ENCODE data around the gene SAMHD1. TPM values are rescaled to one million over a fixed set of nuclear protein-coding genes. Genes with fewer than 3 reads are reported as not detected.
"Not testable (repeated sequence)": the region's sequence is repeated elsewhere in the genome, so short reads cannot be mapped to it uniquely, and the experiment has no call there.

SAMHD1 gene
- 300 and 310 TPM in 2 replicates for total RNA-seq

DNA sequence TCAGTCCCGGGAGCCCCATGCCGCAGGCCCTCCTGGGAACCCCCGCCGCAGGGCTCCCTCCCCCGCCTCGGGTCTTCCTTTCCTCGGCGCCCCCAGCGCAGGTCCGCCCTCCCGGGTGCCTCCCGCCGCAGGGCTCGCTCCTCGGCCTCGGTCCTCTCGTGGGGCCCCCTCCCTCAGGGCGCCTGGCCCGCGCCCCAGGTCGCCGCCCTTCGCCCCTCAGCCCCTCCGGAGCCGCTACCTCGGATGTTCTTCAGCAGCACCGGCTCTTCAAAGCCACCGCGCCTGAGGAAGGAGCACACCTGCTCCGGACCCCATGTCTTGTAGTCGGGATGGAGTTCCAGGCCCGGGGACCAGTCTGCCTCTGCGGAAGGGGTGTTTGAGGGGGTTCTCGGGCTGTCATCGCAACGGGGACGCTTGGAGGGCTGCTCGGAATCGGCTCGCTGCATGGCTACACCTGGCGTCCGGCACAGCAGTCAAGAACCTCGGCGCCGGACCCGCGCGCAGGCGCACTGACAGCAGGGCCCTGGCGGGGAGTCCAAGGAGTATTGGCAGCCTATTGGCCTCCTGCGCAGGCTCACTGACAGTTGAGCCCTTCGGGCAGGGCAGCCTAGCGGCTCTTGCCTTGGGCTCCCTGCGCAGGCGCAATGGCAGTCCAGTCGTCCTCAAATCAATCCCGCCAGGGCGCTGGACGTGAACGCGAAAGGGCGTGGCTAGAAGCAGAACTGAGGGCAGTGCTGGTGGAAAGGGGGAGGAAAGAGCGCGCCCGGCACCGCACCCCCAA, at the start of gene SAMHD1:
SAMHD1 (minus strand) TSS at position 511 of the 781 bp plus-strand sequence; CDS start at position 446, 65 bp downstream.
- intact Hi-C loops (cut with micrococcal nuclease): loop anchor here (1.0 to 5.0 kb wide), 6 partner anchors 18 to 227 kb away; partner anchors contain the start of genes DSN1, MROH8, RBL1 and RPN2

DNA sequence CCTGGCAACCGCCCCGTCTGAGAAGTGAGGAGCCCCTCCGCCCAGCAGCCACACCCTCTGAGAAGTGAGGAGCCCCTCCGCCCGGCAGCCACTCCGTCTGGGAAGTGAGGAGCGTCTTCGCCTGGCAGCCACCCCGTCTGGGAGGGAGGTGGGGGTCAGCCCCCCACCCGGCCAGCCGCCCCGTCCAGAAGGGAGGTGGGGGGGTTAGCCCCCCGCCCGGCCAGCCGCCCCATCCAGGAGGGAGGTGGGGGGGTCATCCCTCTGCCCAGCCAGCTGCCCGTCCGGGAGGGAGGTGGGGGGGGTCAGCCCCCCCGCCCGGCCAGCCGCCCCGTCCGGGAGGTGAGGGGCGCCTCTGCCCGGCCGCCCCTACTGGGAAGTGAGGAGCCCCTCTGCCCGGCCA, 48.7 kb upstream of the SAMHD1 start:
- intact Hi-C loops (cut with micrococcal nuclease): not testable (repeated sequence)

DNA sequence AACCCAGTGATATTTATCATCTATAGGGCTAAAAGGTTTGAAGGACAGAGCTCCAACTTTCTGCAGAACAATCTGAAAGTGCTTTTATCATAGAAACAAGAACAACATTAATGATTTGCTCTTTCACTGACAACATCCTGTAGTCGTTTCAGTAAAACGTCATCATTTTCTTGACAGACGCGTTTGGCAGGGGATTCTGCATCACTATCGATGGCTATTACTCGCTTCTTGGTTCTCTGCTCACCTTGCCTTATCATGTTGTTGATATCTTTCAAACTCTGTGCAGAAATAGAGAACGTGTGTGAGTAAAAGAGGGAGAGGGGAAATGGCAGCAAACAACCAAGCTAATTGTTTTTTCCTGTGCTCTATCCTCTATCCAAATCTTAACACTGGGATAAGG, 47.1 kb upstream of the SAMHD1 start:
- intact Hi-C loops (cut with micrococcal nuclease): no loop called here

DNA sequence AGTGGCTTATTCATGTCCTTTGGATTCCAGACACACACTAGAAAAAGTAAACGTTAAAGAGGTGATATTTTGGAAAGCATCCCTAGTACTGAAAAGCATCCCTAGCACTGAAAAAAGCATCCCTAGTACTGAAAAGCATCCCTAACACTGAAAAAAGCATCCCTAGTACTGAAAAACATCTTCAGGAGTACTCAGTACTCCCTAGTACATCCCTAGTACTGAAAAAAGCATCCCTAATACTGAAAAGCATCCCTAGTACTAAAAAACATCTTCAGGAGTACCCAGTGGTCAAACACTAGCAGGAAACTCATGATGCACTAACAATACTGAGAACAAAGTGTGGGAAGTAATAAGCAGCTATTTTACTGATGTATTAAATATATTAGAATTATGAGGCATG, 45.6 kb upstream of the SAMHD1 start:
- intact Hi-C loops (cut with micrococcal nuclease): no loop called here

DNA sequence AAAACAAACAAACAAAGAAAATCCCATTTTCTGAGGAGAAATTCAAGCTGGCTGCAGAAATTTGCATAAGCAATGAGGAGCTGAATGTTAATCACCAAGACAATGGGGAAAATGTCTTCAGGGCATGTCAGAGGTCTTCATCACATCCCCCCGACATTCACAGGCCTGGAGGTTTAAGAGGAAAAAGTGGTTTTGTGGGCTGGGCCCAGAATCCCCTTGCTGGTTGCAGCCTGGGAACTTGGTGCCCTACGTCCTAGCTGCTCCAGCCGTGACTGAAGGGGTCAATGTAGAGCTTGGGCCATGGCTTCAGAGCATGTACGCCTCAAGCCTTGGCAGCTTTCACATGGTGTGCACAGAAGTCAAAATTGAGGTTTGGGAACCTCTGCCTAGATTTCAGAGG, 42.7 kb upstream of the SAMHD1 start:
- intact Hi-C loops (cut with micrococcal nuclease): not testable (repeated sequence)

DNA sequence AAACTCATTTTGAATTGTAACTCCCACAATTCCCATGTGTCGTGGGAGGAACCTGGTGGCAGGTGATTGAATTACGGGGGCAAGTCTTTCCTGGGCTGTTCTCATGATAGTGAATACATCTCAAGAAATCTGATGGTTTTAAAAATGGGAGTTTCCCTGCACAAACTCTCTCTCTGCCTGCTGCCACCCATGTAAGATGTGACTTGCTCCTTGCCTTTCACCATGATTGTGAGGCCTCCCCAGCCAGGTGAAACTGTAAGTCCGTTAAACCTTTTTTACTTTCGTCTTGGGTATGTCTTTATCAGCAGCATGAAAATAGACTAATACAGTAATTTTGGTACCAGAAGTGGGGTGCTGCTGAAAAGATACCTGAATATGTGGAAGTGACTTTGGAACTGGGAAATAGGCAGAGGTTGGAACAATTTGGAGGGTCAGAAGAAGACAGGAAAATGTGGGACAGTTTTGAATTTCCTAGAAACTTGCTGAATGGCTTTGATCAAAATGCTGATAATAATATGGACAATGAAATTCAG, 41.4 kb upstream of the SAMHD1 start:
- intact Hi-C loops (cut with micrococcal nuclease): no loop called here

DNA sequence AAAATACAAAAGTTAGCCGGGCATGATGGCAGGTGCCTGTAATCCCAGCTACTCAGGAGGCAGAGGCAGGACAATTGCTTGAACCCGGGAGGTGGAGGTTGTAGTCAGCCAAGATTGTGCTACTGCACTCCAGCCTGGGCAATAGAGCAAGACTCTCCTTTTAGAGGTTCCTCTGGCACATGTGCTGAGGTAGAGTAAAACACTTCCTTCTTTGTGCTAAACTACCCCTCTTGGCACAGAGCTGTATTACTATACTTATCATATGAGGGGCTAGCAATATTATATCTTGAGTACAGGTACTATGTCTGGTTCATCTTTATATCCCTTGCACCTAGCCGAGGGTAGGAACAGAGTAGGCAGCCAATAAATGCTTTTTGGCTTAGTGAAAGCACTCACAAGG, 40.2 kb upstream of the SAMHD1 start:
- intact Hi-C loops (cut with micrococcal nuclease): no loop called here

DNA sequence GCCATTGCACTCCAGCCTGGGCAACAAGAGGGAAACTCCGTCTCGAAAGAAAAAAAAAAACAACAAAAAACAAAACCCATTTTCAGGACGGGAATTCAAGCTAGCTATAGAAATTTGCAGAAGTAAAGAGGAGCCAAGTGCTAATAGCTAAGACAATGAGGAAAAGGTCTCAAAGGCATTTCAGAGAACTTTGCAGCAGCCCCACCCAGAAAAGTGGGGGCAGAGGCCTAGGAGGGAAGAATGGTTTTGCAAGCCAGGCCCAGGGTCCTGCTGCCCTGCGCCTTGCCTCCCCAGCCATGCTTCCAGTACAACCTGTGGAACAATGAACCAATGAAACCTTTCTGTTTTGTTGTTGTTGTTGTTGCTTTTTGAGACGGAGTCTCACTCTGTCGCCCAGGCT, 38.3 kb upstream of the SAMHD1 start:
- intact Hi-C loops (cut with micrococcal nuclease): no loop called here

DNA sequence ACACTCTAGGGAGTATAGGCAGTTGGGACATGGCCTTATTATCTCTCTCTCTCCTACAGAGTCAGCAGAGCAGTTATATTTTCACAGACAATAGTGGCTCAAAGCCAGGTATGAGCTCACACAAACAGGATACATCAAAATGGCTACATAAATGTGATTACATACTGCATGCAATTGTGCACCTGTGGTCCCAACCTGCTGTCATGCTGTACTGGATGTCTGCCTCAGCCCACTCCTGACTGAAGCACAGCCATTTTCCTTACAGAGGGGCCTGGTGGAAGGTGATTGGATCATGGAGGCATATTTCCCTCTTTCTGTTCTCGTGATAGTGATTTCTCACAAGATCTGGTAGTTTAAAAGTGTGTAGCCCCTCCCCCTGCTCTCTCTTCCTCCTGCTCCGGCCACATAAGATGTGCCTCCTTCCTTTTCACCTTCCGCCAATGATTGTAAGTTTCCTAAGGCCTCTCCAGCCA, 37.0 kb upstream of the SAMHD1 start:
- intact Hi-C loops (cut with micrococcal nuclease): no loop called here

DNA sequence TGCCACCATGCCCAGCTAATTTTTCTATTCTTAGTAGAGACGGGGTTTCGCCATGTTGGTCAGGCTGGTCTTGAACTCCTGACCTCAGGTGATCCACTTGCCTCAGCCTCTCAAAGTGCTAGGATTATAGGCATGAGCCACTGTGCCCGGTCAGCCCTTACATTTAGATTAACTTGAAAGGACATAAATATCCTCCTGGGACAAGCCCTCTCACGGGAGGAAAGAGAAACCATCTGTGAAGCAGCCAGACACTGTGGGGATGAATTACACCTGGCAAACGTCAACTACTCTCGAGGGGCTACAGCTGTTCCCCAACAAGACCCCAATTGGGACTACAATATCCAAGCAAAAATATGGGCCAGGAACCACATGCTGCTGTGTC, 32.7 kb upstream of the SAMHD1 start:
- intact Hi-C loops (cut with micrococcal nuclease): no loop called here

DNA sequence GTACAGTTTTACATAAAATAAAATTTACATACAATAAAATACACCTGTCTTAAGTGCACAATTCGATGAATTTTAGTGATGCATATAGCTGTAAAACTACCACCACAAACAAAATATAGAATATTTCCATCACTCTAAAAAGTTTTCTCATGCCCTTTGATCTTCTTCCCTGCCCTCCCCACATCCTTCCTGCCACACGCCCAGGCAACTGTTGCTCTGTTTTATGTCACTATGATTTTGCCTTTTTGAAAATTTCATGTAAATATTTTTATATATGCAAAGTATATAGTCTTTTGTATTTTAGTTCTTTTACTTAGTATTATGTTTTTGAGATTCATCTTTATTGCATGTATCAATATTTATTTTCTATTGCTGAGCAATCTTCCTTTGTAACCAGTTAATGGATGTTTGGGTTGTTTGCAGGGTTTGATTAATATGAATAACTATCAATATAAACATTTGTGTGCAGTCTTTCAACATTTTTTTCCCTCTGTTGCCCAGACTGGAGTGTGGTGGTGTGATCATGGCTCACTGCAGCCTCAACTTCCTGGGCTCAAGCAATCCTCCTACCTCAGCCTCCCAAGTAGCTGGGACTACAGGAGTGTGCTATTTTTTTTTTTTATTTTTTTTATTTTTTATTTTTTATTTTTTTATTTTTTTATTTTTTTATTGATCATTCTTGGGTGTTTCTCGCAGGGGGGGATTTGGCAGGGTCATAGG, 23.8 kb upstream of the SAMHD1 start:
- intact Hi-C loops (cut with micrococcal nuclease): loop anchor here (1.0 kb wide), 3 partner anchors 28 to 68 kb away; no protein-coding TSS in a partner anchor

DNA sequence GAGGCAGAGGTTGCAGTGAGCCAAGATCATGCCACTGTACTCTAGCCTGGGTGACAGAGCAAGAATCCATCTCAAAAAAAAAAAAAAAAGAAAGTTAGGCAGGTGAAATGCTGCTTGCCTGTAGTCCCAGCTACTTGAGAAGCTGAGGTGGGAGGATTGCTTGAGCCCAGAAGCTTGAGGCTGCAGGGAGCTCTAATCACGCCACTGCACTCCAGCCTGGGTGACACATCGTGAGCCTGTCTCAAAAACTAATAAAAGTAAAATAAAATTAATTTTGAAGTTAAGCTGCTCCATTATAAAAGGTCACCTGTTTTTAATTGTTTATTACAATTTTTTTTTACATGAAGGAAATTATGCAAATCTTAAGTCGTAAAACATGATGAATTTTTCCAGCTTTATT, 23.2 kb upstream of the SAMHD1 start:
- intact Hi-C loops (cut with micrococcal nuclease): loop anchor here (1.0 kb wide), 3 partner anchors 27 to 69 kb away; no protein-coding TSS in a partner anchor

DNA sequence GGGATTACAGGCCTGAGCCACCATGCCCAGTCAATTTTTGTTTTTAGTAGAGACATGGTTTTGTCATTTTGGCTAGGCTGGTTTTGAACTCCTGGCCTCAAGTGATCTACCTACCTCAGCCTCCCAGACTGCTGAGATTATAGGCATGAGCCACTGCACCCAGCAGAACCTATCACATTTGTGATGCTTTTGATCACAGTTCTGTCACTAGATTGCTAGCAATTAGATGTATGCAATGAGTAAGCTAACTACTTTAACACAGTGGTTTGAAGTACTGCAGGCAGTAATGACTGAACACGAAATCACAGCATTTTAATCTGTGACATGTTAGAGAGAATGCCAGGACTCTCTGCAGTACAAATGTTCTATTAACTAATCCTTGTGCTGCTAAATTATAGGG, 19.6 kb upstream of the SAMHD1 start:
- intact Hi-C loops (cut with micrococcal nuclease): no loop called here

DNA sequence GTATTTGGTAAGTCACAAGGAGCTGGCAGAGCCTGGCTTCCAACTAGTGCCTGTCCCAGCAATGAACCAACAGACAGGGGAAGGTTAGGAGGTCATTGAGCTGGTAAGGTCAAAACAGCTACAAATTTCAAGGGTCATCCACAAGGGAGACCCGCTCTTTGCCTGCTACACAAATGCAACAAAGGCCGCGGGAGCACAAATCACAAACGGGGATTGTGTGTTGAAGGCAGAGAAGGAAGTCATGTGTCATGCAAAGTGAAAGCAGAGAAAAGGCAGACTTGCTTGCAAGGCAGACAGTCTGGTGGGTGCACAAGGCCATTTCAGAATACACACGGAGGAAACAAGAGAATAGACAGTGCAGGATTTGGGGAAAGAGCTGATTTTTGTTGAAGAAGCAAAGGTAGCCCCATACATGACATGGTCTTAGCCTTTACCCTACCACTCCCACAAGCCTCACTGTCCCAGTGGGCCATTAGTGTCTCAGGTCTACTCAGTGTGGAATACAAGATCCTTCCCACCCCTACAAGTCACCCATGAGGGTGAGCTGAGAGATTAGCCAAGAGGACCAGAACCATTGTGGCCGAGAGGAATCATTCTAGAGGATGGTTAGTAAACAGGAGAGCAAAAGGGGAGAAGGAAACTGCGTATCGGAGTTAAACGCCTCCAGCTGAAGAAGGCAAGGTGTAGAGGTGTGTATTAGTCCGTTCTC, 18.1 kb upstream of the SAMHD1 start:
- intact Hi-C loops (cut with micrococcal nuclease): loop anchor here (1.0 to 5.0 kb wide), 2 partner anchors 18 to 38 kb away; partner anchors contain the start of gene SAMHD1

DNA sequence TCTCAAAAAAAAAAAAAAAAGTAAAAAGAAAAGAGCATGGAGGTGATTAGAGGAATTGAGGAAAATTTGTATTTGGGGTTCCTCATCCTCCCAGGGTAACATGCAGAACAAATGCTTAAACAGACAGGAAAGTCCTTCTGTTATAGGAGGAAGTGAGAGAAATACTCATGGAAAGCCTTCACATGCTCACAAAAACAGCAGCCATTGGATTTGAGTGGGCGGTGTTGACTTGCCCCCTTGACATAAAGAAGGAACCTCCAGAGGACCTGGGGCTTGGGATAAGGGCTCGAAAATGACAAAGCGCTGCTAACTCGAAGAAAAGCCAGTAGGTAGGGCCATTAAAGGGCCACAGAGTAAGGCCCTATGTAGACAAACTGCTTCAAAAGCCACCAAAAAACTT, 17.5 kb upstream of the SAMHD1 start:
- intact Hi-C loops (cut with micrococcal nuclease): loop anchor here (1.0 to 5.0 kb wide), 2 partner anchors 18 to 38 kb away; partner anchors contain the start of gene SAMHD1

DNA sequence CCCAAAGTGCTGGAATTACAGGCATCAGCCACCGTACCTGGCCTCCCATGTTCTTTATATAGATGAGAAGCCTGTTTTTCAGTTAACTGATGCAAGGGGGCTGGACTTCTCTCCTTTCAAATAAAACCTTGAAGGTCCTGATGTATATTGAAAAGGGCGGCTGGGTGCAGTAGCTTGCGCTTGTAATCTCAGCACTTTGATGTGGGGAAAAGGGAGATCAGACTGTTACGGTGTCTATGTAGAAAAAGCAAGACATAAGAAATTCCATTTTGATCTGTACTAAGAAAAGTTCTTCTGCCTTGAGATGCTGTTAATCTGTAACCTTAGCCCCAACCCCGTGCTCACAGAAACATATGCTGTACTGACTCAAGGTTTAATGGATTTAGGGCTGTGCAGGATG, 16.1 kb upstream of the SAMHD1 start:
- intact Hi-C loops (cut with micrococcal nuclease): loop anchor here (5.0 kb wide), 1 partner anchor 40 kb away; no protein-coding TSS in a partner anchor

DNA sequence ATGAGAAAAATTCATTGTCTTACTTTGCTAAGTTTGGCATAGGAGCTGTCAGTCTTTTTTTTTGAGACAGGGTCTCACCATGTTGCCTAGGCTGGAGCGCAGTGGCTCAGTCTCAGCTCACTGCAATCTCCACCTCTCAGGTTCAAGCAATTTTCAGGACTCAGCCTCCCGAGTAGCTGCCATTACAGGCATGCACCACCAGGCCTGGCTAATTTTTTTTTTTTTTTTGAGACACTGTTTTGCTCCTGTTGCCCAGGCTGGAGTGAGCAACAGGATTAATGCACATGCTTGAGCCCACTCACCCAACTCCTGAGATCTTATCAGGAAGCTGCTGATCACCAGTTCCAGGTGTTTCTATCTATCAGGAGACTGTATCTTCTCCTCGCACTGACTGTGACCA, 15.5 kb upstream of the SAMHD1 start:
- intact Hi-C loops (cut with micrococcal nuclease): loop anchor here (5.0 kb wide), 1 partner anchor 40 kb away; no protein-coding TSS in a partner anchor

DNA sequence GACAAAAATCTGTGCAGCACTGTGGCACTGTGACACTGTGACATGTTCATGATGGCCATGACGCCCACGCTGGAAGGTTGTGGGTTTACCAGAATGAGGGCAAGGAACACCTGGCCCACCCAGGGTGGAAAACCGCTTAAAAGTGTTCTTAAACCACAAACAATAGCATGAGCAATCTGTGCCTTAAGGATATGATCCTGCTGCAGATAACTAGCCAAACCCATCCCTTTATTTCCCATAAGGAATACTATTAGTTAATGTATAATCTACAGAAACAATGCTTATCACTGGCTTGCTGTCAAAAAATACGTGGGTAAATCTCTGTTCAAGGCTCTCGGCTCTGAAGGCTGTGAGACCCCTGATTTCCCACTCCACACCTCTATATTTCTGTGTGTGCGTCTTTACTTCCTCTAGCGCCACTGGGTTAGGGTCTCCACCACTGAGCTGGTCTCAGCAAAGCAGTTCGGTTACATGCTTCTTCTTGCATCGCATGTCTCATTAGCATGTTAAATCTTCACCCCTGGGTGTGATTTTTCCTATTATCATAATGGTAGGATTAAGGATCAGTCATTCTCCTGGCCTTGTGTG, 10.9 kb upstream of the SAMHD1 start:
- intact Hi-C loops (cut with micrococcal nuclease): not testable (repeated sequence)

DNA sequence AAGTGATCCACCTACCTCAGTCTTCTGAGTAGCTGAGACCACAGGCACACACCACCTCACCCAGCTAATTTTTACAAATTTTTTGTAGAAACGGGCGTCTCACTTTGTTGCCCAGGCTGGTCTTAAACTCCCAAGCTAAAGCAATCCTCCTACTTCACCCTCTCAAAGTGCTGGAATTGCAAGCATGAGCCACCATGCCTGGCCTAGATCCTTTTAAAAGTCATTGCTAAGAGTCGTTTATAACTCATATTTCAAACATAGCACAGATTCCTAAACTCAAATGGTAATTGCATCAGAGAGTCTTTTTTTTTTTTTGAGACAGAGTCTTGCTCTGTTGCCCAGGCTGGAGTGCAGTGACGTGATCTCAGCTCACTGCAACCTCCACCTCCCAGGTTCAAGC, 7.7 kb upstream of the SAMHD1 start:
- intact Hi-C loops (cut with micrococcal nuclease): no loop called here

DNA sequence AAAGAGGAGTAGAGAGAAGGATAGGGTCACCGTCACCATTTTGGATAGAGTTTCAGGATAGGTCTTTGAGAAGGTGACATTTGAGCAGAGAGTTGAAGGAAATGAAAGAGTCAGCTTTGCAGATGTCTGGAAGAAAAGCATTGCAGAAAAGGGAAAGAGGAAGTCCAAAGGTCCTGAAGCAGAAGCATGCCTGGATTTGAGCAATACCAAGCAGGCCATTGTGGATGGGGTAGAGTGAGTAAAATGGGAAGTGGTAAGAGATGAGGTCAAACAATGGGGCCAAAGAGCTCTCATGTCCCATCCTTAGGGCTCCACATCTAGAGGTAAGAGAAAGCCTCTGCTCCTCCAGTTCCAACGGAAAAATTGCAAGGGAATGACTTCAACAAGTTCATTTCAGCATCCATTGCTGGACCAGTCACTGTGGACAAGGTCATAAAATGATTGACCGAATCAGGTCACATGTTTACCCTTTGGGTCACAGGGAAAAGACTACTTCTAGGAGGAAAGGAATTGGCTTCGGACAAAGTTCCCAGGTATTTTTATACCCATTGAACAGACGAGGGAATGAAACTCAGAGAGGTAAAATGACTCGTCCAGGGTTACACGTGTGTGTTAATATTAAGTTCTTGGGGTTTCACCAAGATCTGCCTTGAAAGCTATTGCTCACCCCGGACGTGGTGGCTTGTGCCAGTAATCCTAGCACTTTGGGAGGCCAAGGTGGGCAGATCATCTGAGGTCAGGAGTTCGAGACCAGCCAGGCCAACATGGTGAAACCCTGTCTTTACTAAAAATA, 6.6 kb upstream of the SAMHD1 start:
- intact Hi-C loops (cut with micrococcal nuclease): no loop called here
